Globus pallidus (tissue), 1 donor: ENCODE measurements around the gene RNF145.

ENCODE experiments used
- DNase-seq: peaks from one replicate; pipeline ENCODE4 v3.0.0-alpha.2; 2015; ENCODE audit warnings: low spot score

RNF145 gene

DNA sequence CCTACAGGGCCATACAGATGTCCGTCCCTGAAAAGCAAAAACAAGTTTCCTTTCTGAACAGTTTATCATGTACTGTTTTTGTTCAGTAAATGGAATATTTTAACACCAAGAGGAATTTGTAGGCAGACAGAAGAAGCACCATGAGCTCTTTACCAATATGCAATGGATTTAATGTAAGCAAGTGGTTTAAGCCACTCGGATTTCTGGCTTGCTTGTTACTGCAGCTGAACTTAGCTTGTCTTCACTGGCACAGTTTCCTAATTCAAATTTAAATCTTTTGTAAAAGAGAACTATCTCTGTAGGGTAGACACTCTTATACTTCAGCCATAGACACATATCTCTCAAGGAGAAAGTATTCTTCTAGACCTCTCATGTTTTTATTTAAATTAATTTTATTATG lies 96.9 kb downstream of the RNF145 start:
- DNase-seq = no peak
